Activated B cell treated with CpG ODN at 0.5 μM for 24 hours (primary cell): ENCODE data around the gene CROT. TPM values are rescaled to one million over a fixed set of nuclear protein-coding genes. Genes with fewer than 3 reads are reported as not detected.

Experiments
- ATAC-seq: fragments of 200-7000 bp; cut with Tn5 transposase; one replicate; pipeline ENCODE4 v1.10.0; 2021; ENCODE audit warnings: low read depth, mild to moderate bottlenecking, moderate library complexity
- CTCF ChIA-PET: fragments of 350-600 bp; sonication (Branson Sonifier 250); formaldehyde crosslinking; loops from one replicate; lab custom pipeline; 2021; ENCODE audit warnings: antibody characterized with exemption; lab: Charles Lee
- POLR2A ChIA-PET: fragments of 350-600 bp; sonication (Branson Sonifier 250); formaldehyde crosslinking; loops from one replicate; lab custom pipeline; 2021; ENCODE audit warnings: antibody characterized with exemption; lab: Charles Lee
- DNase-seq: peaks from one replicate; pipeline ENCODE4 v3.0.0; 2022
- H3K27ac Mint-ChIP-seq: one replicate; pipeline ENCODE4 v1.8.0; 2020; ENCODE audit warnings: mixed read lengths
- H3K27me3 Mint-ChIP-seq: one replicate; pipeline ENCODE4 v1.8.0; 2021; ENCODE audit warnings: mixed read lengths
- H3K36me3 Mint-ChIP-seq: one replicate; pipeline ENCODE4 v1.8.0; 2021; ENCODE audit warnings: low read depth, mixed read lengths
- H3K4me1 Mint-ChIP-seq: one replicate; pipeline ENCODE4 v1.8.0; 2021; ENCODE audit warnings: mixed read lengths
- H3K4me3 Mint-ChIP-seq: one replicate; pipeline ENCODE4 v1.8.0; 2020; ENCODE audit warnings: mild to moderate bottlenecking, mixed read lengths
- H3K9me3 Mint-ChIP-seq: one replicate; pipeline ENCODE4 v1.8.0; 2020; ENCODE audit warnings: mixed read lengths
- intact Hi-C: fragments of 100-400 bp; cut with micrococcal nuclease; formaldehyde crosslinking; loops from one replicate; pipeline ENCODE4 v1.15.1; 2024
- total RNA-seq: library from RNA; stranded (reverse); gene quantifications from 2 replicates; pipeline ENCODE4 v1.2.3, GENCODE V29; 2022
- TF ChIP-seq, protein P1 (sequence below): fragments of 200-600 bp; IDR thresholded peaks from one replicate; pipeline ENCODE4 v1.8.0; 2022; ENCODE audit warnings: antibody characterized with exemption, mild to moderate bottlenecking

The CROT gene
- total RNA-seq, 1 donor from 2014 or later: 9.2 TPM

DNA sequence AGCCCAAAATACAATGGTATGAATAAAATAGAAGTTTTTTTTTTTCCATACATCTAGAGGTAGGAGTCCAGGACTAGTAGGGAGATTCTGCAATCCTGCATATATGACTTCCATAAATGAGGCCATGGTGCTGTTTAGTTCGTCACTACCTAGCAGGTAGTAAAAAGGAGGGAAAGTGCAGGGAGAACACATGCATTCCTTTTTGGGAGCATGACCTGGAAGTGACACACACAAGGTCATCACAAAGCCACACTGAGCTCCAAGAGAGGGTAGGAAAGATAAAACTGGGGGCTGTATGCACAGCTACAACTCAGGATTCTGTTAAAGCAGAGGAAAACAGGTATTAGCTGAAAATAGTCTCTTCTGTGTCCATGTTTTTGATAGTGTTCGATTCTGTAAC is 2.2 kb downstream of the CROT start:
- H3K9me3 Mint-ChIP-seq: no peaks in the 10 kb centered on the region
- H3K4me3 Mint-ChIP-seq: no peak overlapping the region
- no peaks in the 10 kb centered on the region for H3K27me3 Mint-ChIP-seq
- ATAC-seq: no peak
- POLR2A ChIA-PET: no interaction called here
- DNase-seq: no peak
- intact Hi-C loops: no loop called here
- H3K4me1 Mint-ChIP-seq: peaks cover 25% of the 10 kb centered on the region
- TF ChIP-seq, protein P1, sequence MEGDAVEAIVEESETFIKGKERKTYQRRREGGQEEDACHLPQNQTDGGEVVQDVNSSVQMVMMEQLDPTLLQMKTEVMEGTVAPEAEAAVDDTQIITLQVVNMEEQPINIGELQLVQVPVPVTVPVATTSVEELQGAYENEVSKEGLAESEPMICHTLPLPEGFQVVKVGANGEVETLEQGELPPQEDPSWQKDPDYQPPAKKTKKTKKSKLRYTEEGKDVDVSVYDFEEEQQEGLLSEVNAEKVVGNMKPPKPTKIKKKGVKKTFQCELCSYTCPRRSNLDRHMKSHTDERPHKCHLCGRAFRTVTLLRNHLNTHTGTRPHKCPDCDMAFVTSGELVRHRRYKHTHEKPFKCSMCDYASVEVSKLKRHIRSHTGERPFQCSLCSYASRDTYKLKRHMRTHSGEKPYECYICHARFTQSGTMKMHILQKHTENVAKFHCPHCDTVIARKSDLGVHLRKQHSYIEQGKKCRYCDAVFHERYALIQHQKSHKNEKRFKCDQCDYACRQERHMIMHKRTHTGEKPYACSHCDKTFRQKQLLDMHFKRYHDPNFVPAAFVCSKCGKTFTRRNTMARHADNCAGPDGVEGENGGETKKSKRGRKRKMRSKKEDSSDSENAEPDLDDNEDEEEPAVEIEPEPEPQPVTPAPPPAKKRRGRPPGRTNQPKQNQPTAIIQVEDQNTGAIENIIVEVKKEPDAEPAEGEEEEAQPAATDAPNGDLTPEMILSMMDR: no peak
- peaks cover 23% of the 10 kb centered on the region for H3K36me3 Mint-ChIP-seq
- CTCF ChIA-PET: no interaction called here
- no peak overlapping the region for H3K27ac Mint-ChIP-seq

DNA sequence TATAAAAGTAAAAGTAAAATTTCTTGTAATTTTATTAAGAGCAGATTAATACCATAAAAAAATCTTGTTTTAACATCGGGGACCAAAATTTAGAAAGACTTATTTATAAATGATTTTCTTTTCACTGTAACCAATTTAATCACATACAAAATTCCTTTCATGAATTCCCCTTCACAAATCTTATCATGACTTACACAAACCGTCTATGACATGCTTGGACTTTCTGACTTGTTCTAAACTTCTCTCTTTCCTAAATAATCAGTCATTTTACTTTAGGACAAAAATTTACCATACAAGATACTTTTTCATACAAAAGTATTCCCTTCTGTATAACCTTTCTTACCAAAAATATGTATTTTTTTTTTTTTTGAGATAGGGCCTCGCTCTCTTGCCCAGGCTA is 9.3 kb downstream of the CROT start:
- TF ChIP-seq, protein P1: no peak
- intact Hi-C loops: no loop called here
- peaks cover 3% of the 10 kb centered on the region for H3K9me3 Mint-ChIP-seq
- DNase-seq: no peak
- no peaks in the 10 kb centered on the region for H3K4me1 Mint-ChIP-seq
- H3K4me3 Mint-ChIP-seq: no peak overlapping the region
- no peak for ATAC-seq
- peaks cover 47% of the 10 kb centered on the region for H3K36me3 Mint-ChIP-seq
- ChIA-PET CTCF (no interaction called here), POLR2A (no interaction called here)
- H3K27me3 Mint-ChIP-seq: no peaks in the 10 kb centered on the region
- H3K27ac Mint-ChIP-seq: no peak overlapping the region

DNA sequence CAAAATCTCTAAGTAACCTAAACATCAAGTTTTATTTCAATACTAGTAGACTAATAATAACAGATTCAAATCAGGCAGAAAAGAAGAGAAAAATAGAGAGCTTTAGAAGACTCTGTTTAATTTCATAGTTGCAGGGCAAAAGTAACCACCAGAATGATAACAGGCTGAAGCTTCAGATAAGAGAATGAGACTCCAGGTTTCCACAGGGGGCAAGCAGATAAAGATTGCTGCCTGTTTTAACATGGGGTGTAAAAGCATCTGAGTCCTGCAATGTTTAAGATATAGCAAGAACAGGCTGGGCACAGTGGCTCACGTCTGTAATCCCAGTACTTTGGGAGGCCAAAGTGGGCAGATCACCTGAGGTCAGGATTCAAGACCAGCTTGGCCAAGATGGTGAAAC is 11.0 kb downstream of the CROT start:
- Mint-ChIP-seq H3K27ac (no peak overlapping the region), H3K36me3 (peaks cover 38% of the 10 kb centered on the region)
- CTCF ChIA-PET: no interaction called here

DNA sequence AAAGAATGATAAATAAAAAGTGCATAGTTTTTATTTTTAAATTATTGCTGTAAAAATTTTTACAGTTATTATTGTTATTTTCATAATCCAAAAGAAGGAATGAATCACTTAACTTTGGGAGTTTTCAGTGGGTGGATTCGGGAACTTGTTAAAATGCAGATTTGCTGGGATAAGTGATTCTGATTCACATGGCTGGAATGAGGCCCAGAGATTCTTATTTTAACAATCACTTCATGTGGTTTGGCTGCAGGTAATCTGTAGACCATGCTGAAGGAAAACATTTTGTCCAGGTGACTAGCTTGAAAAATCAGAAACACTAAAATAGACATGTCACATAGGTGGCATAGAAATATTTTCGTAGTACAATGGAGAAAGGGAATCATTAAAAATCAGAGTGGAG is 13.9 kb downstream of the CROT start:
- ATAC-seq (no peak), DNase-seq (no peak)
- Mint-ChIP-seq H3K27ac (no peak overlapping the region), H3K4me3 (no peak overlapping the region), H3K36me3 (peaks cover 27% of the 10 kb centered on the region), H3K9me3 (no peaks in the 10 kb centered on the region), H3K27me3 (no peaks in the 10 kb centered on the region), H3K4me1 (no peaks in the 10 kb centered on the region)
- intact Hi-C loops: no loop called here
- ChIA-PET CTCF (no interaction called here), POLR2A (no interaction called here)
- TF ChIP-seq, protein P1: no peak

More for the DNA sequence above, 11.0 kb downstream of the CROT start:
- ATAC-seq (no peak), DNase-seq (no peak)
- H3K9me3 Mint-ChIP-seq: peaks cover 3% of the 10 kb centered on the region
- TF ChIP-seq, protein P1: no peak
- no peaks in the 10 kb centered on the region for H3K4me1 Mint-ChIP-seq
- POLR2A ChIA-PET: no interaction called here
- H3K27me3 Mint-ChIP-seq: no peaks in the 10 kb centered on the region
- no peak overlapping the region for H3K4me3 Mint-ChIP-seq
- intact Hi-C loops: no loop called here

DNA sequence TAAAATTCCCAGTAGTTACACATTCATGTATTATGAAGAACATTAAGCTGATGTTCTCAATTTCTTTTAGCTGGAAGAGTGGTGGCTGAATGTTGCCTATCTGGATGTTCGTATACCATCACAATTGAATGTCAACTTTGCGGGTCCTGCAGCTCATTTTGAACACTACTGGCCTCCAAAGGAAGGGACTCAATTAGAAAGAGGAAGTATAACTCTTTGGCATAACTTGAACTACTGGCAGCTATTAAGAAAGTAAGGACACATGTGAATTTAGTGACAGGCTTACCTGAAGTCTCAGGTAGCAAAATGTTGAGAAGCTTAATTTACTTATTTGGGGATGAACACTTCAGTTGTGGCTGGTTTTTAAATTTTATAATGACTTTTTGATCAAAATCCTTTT is 15.9 kb downstream of the CROT start:
- DNase-seq (no peak), ATAC-seq (no peak)
- ChIA-PET CTCF (no interaction called here), POLR2A (no interaction called here)
- no peak overlapping the region for H3K27ac Mint-ChIP-seq
- intact Hi-C loops: no loop called here
- no peaks in the 10 kb centered on the region for H3K9me3 Mint-ChIP-seq
- H3K36me3 Mint-ChIP-seq: peaks cover 13% of the 10 kb centered on the region
- TF ChIP-seq, protein P1: no peak
- H3K4me3 Mint-ChIP-seq: no peak overlapping the region
- no peaks in the 10 kb centered on the region for H3K4me1 Mint-ChIP-seq
- no peaks in the 10 kb centered on the region for H3K27me3 Mint-ChIP-seq
